GM19043 (cell line): ENCODE data around the gene IMPDH1.

Experiments
- ATAC-seq: cut with Tn5 transposase; IDR thresholded peaks from one replicate; pipeline ENCODE4 v1.9.1; 2021; ENCODE audit warnings: low read depth; ENCODE audit not compliant: unreplicated experiment

IMPDH1 gene

DNA sequence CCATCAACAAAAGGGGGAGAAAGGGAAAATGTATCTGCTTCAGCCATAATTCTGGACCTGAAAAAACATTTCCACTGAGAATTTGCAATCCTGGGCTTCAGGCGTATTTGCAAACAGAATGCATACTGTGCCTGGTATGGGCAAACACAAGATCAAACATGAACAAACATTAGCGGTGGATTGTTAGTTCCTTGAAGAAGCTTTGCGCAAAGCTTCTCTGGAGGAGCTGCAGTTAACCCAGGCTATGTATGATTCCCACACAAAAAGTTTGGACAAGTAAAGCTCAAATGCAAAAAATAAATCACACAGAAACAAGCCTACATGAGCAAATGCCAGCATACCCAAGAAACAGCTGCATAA lies 25.5 kb upstream of the IMPDH1 start:
- no peak for ATAC-seq

GRCh38 chr7:128434413-128435326 lies 24.9 kb upstream of the IMPDH1 start:
- no peak for ATAC-seq

- no peak for ATAC-seq
Observed at GRCh38 chr7:128431754-128432153, 22.0 kb upstream of the IMPDH1 start.

DNA sequence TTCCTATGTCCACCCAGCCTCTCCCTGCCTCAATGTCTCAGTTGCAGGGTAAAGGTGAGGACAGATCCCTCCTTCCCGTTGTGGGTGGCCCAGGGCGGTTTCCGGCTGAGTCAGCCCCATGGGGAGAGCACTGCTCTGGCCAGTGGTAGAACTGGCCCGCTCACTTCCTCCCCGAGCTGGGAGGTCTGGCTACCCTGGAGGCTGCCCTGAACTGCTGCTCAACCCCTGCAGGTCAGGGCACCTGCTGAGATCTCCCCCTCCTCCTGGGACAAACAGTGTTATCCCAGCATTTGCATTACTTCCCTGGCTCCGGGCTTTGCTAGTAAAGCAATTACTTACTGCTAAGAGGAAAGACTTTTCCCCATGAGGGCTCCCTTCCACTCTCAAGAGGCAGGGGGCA lies 21.4 kb upstream of the IMPDH1 start:
- ATAC-seq, result no peak

DNA sequence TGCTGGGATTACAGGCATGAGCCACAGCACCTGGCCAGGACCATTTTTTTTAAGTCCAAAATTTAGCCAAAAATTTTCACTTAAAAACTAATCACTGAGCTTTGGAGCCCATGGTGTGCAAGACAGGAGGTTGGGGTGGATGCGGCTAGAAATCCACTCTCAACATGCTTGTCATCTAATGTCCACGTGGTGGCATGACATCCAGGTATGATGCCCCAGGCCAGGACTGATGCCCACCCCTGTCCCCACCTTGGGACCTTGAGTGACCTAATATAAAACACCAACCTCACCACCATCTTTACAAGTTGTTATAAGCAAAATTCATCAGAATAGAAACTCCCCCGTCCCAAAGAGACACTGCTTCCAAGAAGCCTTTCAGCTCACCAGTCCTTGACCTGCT lies 20.4 kb upstream of the IMPDH1 start:
- no peak for ATAC-seq

GRCh38 chr7:128427289-128427891 lies 17.6 kb upstream of the IMPDH1 start:
- ATAC-seq, result no peak

GRCh38 chr7:128425850-128426249 lies 16.1 kb upstream of the IMPDH1 start:
- ATAC-seq, result no peak

DNA sequence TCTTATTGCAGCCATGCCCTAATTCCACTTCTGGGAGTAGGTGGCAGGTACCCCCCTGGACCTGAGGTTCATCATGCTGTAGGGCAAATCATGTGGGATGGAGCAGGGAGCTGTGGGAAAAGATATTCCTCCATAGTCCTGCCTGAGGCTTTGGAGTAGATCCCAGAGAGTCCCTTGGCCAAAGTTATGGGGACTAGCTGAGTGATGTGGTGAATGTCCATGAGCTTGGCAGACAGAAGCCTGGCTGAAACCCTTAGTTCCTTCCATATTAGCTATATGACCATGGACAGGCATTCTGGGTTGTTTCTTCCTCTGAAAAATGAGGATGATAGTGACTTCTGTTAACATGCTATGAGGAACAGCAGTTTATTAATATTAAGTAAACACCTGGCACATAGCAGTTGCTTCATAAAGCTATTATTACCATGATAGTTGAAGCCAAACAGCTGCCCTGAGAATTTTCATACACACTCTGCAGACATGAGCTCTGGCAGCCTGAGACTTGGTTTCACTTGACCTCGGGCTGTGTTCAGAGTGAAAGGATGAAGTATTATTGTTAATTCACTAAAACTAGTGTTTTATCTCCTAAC lies 15.0 kb upstream of the IMPDH1 start:
- ATAC-seq, result no peak

DNA sequence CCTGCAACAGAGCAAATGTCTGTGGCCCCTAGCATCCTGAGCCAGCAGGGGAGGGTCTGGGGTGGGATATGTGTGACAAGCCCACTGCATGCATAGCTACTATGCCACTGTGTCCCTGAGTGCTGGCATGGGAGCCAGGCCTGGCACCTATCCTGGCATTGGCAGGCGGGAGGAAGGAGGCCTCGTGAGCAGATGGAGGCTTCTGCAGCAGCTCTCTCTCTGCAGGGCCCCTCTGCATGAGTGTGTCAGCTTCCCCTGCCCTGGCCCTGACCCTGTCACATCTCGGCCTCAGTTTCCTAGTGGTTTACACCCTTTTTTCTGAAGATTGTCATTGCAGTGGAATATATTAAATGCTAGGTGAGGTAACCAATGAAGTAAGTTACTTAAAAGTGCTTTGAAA lies 13.1 kb upstream of the IMPDH1 start:
- no peak for ATAC-seq

- ATAC-seq, result no peak
Observed at GRCh38 chr7:128422037-128422436, 12.3 kb upstream of the IMPDH1 start.

GRCh38 chr7:128421384-128421783 lies 11.6 kb upstream of the IMPDH1 start:
- ATAC-seq, result no peak

GRCh38 chr7:128420773-128421172 lies 11.0 kb upstream of the IMPDH1 start:
- no peak for ATAC-seq

DNA sequence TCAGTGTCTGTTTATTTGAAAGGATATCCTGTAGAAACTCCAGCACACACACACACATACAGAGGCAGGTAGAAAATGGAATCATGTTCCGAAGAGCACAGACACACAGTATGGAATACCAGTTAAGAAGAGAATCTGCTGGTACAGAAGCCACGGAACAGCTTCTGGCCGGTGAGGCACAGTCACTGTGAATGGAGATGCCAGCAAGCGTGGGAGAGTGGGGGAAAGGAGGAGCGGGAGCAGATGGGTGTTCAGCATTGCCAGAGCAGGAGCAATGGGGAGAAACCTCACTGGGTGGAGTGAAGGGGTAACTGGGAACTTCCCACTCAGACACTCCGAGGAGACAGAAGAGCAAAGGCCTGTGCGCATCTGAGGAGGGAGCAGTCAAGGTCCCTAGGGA lies 9.5 kb upstream of the IMPDH1 start:
- no peak for ATAC-seq

DNA sequence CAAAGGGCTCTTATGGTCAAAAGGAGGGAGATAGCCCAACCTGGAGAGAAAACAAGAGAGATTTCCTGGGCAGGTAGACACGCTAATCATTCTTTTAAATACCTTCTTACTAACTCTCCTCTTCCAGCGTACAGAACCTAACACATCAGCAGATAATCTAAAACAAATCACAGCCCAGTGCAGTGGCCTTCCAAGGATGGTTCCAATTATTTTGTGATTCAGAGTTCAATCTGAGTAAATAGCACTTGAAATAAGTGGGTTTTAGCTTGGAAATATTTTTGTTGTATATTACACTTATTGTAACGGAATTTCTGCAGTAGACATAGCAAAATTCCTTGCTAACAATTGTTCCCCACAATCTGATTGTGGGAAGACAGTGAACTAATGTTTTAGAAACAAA lies 7.3 kb upstream of the IMPDH1 start:
- no peak for ATAC-seq

DNA sequence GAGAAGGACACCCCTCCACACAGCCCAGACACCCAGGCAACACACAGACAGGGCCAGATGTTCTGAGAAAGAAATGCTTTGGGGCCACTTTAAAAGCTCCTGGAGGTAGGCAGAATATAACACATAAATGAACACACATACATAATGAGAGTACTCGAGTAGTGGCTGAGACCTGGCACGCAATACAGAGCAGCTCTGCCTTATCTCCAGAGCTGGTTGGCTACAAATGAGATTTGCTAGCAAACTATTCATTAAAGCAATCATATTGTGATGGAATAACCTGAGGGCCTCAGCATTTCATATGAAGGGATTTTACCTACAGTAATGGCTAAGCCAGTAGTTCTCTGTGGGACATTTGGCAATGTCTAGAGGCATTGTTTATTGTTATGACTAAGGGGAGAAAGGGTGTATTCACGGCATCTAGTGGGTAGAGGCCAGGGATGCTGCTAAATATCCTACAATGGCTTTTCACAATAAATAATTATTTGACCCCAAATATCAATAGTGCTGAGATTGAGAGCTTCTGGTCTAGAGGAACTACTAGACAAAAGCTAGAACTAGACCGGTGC lies 5.5 kb upstream of the IMPDH1 start:
- no peak for ATAC-seq

- ATAC-seq, result no peak
Observed at GRCh38 chr7:128410451-128410753, 620 bp upstream of the IMPDH1 start.

GRCh38 chr7:128408709-128409595 lies 830 bp downstream of the IMPDH1 start:
- ATAC-seq, result no peak

GRCh38 chr7:128407751-128408708 lies 1.8 kb downstream of the IMPDH1 start:
- no peak for ATAC-seq

DNA sequence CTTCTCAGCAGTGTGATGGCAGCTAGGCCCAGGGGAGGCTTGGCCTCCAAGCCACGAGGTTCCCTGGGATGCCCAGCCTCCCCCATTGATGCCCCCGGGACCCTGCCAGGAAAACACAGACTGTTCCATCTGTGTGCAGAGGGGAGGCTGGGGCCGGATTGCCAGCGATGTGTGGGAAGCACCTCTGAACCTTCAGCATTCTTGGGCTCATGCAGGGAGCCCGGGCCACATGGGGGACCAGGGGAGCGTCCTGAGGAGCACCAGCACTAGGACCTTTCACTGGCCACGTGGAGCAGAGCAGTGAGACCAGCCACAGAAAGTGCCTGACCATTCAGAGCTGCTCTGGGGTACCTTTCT lies 2.6 kb downstream of the IMPDH1 start:
- ATAC-seq, result no peak
